DMS 273 (cell line): Measurements from ENCODE around the gene DLG2.
"Not testable (repeated sequence)": the region's sequence is repeated elsewhere in the genome, so short reads cannot be mapped to it uniquely, and the experiment has no call there.

Experiments used
- DNase-seq: peaks from one replicate; lab custom pipeline; 2025; ENCODE audit not compliant: unreplicated experiment; lab: John Stamatoyannopoulos, UW

DLG2 gene

GRCh38 chr11:83639995-83640758, 1987.0 kb downstream of the DLG2 start:
- no peak for DNase-seq

GRCh38 chr11:83635166-83635565, 1992.0 kb downstream of the DLG2 start:
- DNase-seq, result no peak

GRCh38 chr11:83630211-83630610, 1996.9 kb downstream of the DLG2 start:
- no peak for DNase-seq

- DNase-seq, result no peak
Observed at GRCh38 chr11:83629775-83630174, 1997.4 kb downstream of the DLG2 start.

- DNase-seq, result no peak
Observed at GRCh38 chr11:83628622-83629355, 1998.4 kb downstream of the DLG2 start.

- no peak for DNase-seq
Observed at GRCh38 chr11:83625336-83625735, 2001.8 kb downstream of the DLG2 start.

GRCh38 chr11:83617671-83618070, 2009.5 kb downstream of the DLG2 start:
- no peak for DNase-seq

GRCh38 chr11:83613767-83614121, 2013.4 kb downstream of the DLG2 start:
- DNase-seq, result no peak

- DNase-seq, result no peak
Observed at GRCh38 chr11:83612891-83613766, 2014.0 kb downstream of the DLG2 start.

GRCh38 chr11:83611600-83611999, 2015.5 kb downstream of the DLG2 start:
- DNase-seq, result no peak

- DNase-seq, result no peak
Observed at GRCh38 chr11:83611031-83611430, 2016.1 kb downstream of the DLG2 start.

- peak; percentile 10 for DNase-seq
Observed at GRCh38 chr11:83609191-83609590, 2018.0 kb downstream of the DLG2 start.

- no peak for DNase-seq
Observed at GRCh38 chr11:83608571-83608970, 2018.6 kb downstream of the DLG2 start.

GRCh38 chr11:83601914-83602527, 2025.1 kb downstream of the DLG2 start:
- no peak for DNase-seq

GRCh38 chr11:83601201-83601913, 2025.8 kb downstream of the DLG2 start:
- no peak for DNase-seq

- DNase-seq, result peak; percentile 0
Observed at GRCh38 chr11:83600661-83601060, 2026.5 kb downstream of the DLG2 start.

- no peak for DNase-seq
Observed at GRCh38 chr11:83599066-83599465, 2028.1 kb downstream of the DLG2 start.

GRCh38 chr11:83587797-83588196, 2039.3 kb downstream of the DLG2 start:
- DNase-seq, result not testable (repeated sequence)

- no peak for DNase-seq
Observed at GRCh38 chr11:83583757-83584366, 2043.3 kb downstream of the DLG2 start.

GRCh38 chr11:83574519-83574918, 2052.6 kb downstream of the DLG2 start:
- no peak for DNase-seq
